Right hindlimb (tissue), 1 donor: ENCODE results near the gene SLC30A4.
"Not testable (repeated sequence)": the region's sequence is repeated elsewhere in the genome, so short reads cannot be mapped to it uniquely, and the experiment has no call there.

Experiments
- DNase-seq: peaks from one replicate; pipeline ENCODE4 v3.0.0-alpha.2; 2018

SLC30A4 gene

DNA sequence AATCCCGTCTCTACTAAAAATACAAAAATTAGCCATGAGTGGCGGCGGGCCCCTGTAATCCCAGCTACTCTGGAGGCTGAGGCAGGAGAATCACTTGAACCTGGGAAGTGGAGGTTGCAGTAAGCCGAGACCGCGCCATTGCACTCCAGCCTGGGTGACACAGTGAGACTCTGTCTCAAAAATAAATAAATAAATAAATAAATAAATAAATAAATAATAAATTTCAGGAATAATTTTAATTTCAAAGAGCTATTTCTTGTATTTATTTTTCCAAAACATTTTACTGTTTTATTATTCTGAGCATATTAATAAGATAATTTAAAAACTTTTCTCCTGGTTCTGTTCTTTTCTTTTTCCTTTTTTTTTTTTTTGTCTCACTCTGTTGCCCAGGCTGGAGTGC, 15.4 kb downstream of the SLC30A4 start:
- DNase-seq = not testable (repeated sequence)

DNA sequence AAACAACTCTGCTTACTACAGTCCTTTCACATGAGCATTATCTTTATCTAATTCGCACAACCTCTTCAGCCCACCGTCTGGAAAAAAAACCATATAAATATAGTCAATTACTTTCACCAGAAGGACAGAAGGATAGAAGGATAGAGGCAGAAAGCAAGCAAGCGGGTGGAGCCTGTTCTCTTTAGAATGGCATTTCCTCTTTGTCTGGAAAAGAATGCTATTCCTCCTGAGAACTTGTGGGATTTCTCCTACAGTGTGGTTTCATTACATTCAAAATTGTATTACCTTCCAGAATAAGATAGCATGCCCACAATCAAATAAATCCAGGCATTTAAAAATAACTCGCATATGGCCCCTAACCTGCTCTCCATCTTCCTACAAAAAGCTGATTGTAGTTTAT, 23.1 kb downstream of the SLC30A4 start:
- DNase-seq = no peak

DNA sequence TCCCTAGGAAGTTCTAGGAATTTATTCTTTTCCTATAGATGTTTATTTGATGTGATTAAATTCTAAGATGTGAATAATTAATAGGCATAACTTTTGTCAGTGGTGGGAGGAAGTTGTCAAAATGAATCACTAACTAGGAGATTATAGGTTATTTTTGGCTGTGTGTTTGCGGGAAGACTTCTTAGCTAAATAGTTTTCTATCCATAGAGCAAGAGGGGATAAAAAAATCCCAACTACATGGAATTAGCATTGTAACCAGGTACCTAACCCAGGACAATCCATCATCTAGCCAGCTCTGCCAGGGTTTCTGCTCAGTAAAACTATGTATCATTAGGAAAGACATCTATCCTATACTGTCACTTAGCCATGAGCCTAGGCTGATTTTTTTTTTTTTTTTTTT, 23.9 kb downstream of the SLC30A4 start:
- DNase-seq = no peak

DNA sequence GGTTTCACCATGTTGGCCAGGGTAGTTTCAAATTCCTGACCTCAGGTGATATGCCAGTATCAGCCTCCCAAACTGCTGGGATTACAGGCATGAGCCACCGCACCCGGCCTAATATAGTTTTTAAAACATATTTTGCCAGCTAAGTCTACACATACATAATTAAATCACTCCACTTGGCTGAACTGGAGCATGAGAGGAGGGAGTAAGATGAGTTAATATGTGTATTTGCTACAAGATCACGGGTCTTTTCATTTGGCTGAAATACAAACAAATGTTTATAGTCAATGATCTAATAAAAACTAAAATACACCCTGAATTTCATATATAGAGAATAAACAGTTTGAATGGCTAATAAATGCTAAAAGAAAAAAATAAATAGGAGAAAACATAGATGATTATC, 25.3 kb downstream of the SLC30A4 start:
- no peak for DNase-seq

DNA sequence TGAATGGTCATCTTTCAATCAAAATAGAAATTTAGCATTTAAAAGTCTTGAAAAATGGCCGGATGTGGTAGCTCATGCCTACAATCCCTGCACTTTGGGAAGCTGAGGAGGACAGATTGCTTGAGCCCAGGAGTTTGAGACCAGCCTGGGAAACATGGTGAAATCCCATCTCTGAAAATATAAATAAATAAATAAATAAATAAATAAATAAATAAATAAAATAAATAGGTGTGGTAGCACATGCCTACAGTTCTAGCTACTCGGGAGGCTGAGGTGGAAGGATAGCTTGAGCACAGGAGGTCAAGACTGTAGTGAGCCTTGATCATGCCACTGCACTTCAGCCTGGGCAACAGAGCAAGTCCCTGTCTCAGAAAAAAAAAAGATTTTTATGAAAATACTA, 25.9 kb downstream of the SLC30A4 start:
- no peak for DNase-seq

DNA sequence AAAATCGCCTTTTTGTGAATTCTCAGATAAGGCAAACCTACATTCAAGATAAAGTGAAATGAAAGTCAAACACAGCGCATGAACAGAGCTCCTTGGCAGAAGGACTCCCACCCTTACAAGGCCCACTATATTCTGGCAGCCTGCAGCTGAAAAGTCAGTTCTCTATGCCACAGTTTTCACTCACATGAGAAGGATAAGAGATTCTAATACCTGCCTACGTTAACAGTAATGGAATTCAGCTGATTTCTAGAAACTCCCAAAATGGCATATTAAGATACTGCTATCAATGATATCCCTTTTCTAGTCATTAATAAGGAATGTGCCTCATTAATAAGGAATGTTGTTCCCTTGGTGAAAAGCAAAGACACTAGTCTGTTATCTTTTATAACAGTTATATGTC, 27.0 kb downstream of the SLC30A4 start:
- DNase-seq = no peak

DNA sequence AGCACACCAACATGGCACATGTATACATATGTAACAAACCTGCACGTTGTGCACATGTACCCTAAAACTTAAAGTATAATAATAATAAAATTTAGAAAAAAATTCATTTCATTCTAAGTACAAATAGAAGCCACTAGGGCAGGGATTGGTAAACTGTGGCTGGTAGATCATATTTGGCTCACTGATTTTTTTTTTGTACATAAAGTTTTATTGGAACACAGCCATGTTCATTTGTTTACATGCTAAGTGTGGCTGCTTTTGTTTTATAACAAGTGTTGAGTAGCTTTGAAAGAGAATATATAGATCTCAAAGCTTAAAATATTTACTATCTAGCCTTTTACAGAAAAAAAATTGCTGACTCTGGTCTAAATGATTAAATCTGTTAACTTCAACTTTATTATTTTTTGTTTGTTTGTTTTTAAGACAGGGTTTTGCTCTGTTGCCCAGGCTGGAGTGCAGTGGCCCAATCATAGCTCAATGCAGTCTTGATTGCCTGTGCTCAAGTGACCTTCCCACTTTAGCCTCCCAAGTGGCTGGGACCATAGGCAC, 32.8 kb downstream of the SLC30A4 start:
- DNase-seq = no peak

DNA sequence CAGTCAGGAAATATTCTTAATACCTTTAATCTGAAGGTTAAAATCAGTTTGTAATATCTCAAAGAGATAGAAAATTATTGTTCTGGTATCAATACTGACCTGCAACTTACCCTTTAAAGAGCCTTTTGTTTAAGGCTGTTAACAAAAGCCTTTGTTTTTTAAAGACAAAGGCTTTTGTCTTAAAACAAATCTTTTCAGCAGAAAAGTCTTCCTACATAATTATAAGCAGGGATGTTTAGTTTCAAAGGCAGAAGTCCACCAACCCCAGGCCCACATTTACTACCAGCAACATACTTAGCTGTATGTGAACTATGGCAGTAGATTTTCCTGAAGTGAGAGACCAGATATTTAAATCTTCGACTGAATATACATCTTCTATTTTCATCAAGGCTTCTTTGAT, 36.2 kb downstream of the SLC30A4 start:
- DNase-seq = no peak

DNA sequence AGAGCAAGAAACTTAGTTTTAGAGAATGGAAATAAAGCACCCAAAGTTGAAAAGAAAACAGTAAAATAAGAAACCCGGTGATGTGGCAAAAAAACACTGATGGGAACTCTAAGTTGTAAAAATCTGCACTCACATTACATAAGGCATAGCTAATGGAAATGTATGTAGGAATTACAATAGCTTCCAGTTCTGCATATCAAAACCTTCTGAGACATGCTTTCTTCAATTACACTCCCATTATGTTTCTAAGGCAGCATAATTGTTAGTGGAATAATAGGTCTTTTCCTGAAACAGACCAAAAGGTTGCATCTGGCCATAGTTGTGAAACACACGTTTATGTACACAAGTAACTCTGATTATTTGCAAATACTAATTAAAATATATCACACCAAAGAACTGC, 41.4 kb downstream of the SLC30A4 start:
- no peak for DNase-seq

DNA sequence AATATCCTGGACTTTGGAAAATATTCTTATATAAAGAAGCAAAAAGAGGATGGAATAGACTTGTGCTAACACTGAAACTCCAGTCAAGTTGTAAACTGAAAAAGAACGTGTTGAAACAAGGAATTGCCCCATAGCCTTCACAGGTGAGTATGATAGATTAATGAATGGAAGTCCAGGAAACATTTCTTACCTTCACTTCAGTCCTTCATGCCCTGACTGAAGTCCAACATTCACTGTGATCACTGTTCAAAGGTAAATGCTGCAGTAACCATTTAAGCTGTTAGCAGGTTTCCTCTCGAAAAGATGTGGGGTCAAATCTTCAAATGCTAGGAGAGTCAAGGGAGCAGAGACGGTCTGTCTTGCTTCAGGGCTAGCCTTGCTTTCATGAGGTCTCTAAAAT, 46.1 kb downstream of the SLC30A4 start:
- DNase-seq = no peak

DNA sequence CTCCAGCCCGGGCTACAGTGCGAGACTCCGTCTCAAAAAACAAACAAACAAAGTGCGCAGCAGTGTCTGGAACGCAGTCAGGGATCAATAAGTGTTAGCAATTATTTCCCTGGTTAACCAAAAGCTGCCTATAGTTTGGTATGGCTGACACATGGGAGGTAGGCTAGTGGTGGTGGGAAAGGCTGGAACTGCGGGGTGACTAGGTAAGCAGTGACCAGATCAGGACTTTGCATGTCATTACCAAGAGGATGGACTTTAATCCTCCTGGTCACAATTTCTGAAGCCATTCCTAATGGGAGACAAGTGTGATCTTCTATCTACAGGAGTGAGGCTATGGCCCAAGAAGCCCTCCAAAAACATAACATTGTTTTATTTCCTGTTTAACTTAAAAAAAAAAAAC, 47.8 kb downstream of the SLC30A4 start:
- DNase-seq = no peak

DNA sequence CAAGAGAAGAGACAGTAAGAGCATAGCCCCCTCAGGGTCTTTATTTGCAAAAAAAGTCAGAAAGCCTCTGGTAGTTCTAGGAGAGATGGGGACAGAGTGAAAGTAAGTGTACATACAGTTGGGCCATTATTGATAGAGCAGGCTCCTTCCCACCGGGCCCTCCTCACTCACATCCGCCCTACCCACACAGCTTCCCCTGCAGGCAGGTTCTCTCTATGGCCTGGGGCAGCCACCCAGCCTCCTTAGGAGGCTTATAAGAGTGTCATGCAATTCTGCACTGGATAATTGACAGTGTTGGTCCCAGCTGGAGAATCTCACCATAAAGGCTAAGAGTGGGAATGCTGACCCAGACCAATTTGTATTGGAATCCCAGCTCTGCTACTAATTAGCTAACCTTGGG, 49.5 kb downstream of the SLC30A4 start:
- no peak for DNase-seq

DNA sequence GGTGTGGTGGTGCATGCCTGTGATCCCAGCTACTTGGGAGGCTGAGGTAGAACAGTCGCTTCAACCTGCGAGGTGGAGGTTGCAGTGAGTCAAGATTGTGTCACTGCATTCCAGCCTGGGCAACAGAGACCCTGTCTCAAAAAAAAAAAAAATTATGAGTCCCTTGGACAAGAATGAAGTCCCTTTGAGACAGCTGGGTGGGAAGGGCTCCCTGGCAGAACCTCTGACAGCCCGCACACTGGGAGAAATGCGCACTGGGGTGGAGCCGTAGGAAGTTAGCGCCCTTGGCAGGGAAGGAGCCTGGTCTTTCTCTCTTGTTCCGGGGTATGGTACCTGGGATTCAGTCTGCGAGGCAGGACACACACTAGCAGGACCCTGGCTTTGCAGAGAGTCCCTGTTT, 51.4 kb downstream of the SLC30A4 start:
- DNase-seq = no peak

DNA sequence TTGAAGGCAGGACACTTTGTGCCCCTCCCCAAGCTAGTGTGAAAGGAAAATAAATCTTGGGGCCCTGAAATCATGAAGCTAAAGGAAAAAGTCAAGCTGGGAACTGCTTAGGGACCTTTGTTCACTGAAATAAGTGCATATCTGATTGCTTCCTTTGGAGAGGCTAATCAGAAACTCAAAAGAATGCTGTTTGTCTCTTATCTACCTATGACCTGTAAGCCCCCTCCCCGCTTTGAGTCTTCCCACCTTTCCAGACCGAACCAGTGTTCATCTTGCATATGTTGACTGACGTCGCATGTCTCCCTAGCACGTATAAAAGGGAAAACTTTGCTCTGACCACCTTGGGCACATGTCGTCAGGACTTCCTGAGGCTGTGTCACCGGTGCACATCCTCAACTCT, 53.1 kb downstream of the SLC30A4 start:
- DNase-seq = no peak

DNA sequence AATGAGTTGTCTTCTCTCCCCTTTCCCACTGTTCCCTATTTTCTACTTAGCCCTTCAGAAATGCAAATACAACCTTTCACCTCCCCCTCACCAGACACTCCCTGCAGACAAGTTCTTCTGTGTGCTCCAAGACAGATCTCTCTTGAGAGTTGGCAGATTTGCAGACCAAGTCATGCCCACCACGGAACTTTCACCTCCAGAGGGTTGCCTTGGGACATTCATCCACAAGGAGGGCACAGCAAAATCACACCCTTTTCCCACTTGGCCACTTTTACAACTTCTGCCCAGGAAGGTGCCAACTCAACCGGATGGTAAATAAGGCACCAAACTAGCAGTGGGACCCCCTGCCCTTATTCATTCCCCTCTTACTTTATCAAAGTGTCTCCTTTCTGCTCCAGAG, 53.5 kb downstream of the SLC30A4 start:
- no peak for DNase-seq

DNA sequence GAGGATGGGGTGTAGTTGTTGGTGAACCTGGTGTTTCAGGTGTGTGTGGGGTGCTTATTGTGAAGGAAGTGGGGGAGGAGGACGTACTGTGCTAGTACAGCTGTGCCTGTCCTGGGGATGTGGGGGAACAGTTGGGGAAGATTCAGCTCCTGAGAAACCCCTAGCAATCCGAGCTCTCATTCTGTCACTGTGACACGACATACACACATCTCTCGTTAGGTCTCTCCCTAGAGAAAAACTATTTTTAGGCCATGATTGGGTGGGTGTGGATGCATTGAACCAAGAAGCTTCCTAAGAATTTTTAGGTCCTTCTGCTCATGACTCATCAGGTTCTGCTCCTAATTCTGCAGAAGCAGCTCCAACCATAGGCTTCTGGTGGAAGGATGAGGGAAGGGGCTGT, 54.3 kb downstream of the SLC30A4 start:
- no peak for DNase-seq

DNA sequence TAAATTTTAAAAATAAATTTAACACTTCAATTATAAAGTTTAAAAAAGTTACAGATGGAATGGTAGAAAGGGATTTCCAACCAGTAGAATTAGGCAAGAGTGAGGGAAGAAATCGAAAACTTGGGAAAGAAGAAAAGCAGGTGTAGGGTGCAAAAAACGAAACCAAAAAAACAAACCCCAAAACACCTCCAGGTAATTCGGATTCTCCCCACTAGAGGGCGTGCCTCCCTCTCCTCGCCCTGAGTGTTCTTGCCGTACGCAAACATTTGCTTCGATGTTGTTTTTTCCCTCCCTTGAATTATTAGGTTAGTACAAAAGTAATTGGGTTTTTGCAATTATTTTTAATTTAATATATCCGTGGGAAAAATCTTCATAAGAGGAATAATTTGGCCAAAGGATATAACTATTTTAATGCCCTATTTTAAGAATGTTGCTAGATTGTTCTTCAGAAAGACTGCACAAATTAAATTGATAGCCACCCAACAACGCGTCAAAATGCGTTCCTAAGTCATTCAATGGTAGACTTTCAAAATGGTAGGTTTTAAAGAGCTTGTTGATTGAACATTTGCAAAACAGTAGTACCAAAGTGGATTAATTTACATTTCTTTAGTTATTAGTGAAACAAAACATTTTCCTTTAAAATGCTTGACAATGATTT, 63.7 kb downstream of the SLC30A4 start:
- DNase-seq = peak; percentile 67

DNA sequence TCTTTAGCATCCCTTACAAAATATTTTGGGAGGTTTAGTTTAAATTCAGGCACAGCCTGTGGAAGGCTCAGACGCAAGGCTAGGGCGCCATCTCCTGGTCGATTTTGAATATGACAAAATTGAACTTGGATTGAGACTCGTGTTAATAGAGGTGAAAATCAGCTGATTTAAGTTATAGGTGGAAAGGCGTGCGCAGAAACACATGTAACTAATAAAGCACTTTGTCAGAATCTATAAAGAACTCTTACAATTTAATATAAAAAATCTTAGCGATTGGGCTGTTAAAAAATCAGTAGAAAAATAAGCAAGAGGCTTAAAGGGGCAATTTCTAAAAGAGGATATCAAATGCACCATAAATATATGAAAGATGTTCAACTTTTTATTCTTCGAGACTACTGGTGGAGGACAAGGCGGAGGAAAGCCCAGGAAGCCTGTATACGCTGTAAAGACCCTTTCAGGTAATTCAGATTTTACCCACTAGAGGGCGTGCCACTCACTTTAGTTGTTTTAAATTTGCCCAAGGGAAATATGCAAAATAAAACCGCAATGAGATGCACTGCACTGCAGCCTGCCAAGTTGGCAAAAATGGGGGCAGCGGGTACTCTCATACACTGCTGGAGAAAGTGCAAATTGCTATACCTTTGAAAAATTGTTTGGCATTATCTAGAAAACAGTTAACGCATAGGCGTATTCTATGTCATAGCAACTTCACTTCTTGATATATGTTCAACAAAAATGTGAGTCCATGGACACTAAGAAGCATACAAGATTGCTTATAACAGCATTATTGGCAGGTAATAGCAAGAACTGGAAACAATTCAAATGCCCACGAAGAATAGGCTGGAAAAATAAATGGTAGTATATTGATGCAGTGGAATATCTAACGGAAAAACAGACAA, 64.7 kb downstream of the SLC30A4 start:
- DNase-seq = peak; percentile 71

DNA sequence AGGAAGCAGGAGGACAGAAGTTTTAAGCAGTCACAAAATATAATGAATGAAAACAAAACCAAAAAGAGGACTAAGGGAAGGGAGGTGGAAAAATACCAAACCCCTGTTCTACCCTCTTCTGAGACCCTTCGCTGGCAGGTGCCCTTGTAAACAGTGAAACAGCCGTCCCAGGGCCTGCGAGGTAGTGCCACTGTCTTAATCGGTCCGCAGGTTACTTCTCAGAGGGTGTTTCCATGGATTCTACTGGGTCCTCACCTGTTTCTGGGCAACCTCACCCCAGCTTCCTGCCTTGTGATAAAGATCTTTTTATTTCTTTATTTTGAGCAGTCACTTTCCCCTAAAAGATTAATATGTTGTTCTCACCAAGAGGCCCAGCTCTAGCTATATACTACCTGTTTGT, 65.3 kb downstream of the SLC30A4 start:
- DNase-seq = no peak

DNA sequence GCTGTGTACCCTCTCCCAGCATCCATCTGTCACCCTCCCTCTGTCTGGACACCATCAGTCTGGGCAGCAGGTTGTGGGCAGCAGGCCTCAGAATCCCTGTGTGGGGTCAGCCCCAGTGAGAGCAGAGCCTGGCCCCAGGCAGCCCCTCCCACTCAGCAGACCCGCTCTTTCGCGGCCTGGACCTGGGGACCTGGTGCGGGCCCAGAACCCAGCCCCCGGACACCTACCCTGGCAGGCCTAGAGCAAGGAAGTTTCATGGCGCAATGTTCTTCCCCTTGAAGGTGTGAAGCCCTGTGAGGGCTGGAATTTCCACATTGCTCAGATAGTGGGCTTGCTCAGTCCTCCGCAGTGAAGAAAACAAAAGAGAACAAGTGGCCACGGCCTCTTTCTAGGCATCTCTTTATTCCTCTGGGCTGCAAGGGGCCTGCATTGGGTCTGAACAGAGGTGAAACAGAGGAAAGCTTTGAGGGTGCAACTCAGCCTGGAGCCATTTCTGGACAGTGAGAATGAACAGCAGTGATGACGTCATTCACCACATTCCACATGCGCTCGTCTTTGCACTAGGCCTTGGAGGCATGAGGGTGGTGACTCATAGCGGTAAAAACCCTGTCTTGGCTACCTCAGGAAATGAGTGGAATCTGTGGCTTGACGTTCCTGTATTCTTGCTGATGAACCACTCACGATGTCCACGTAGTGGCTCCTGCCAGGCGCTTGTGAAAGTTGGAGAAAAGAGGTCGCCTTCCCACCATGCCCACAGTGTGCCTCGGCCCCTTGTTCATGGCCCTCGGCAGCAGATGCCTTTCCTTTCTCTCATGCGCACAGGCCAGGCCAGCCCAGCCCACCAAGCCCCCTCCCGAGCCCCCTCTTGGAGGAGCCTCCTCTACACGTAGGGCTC, 66.1 kb downstream of the SLC30A4 start:
- DNase-seq = peak; percentile 33

DNA sequence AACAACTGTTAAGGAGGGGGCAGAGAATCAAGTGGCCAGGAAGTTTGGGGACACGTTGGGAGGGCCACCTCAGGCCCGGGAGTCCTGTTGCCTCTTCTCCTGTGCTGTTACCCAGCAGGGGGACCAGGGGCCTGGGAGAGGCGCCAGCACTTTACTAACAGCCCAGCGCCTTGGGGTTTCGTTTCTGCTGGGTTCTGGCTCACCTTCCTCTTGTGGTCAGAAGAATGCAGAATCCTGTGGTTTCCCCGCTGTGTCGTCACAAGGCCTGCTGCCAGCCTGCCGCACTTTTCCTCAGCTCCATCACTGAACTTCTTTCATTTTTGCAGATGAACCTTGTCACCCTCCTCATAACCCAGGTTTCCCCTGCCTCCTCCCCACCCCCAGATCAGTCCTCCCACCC, 67.7 kb downstream of the SLC30A4 start:
- peak; percentile 61 for DNase-seq

DNA sequence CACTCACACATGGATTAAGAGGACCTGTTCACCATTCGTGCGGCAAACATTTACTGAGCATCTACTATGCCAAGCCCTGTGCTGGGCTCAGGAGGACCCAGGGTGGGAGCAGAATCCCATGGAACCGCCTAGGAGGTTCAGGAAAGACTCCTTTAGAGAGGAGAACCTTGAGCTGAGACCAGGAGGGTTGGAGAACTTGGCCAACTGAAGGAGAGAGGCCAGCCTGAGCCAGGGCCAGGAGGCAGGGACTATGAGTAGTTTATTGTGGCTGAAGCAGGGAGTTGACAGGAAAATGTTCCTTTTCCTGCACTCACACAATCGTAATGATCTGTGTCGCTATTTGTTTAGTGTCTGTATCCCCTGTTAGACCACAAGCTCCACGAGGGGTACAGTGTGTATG, 71.3 kb downstream of the SLC30A4 start:
- DNase-seq = no peak
